Measurements from ENCODE around the gene VPS39.

GRCh38 chr15:42137461-42138261 lies 70.4 kb downstream of the VPS39 start:
- no peak for TF ChIP-seq ZNF184 (CRISPR knock-in tag; IDR thresholded peaks at IDR 0.05)
- TF ChIP-seq RBM15 (IDR thresholded peaks at IDR 0.05; ENCODE audit: insufficient read depth, low read length) = no peak
- TF ChIP-seq LARP7 (IDR thresholded peaks at IDR 0.05) = no peak
- no peak for TF ChIP-seq EP300 (IDR thresholded peaks at IDR 0.05; ENCODE audit: low read length)
- no peak for TF ChIP-seq HDAC6 (IDR thresholded peaks at IDR 0.05; ENCODE audit: low read depth, low read length)
- no peak for TF ChIP-seq GMEB1 (CRISPR knock-in tag; IDR thresholded peaks at IDR 0.05)
- no peak for TF ChIP-seq SIN3A (IDR thresholded peaks at IDR 0.05; ENCODE audit: borderline replicate concordance in 2 of 2, control insufficient read depth in 1 of 2, low read depth in 2 of 2, low read length in 2 of 2)

All from K562 (cell line).